ENCODE data around the gene ACOT11. TPM values are rescaled to one million over a fixed set of nuclear protein-coding genes. Genes with fewer than 3 reads are reported as not detected.

Gene ACOT11
- total RNA-seq, 1 donor from 2014 or later, result 48.9 TPM

DNA sequence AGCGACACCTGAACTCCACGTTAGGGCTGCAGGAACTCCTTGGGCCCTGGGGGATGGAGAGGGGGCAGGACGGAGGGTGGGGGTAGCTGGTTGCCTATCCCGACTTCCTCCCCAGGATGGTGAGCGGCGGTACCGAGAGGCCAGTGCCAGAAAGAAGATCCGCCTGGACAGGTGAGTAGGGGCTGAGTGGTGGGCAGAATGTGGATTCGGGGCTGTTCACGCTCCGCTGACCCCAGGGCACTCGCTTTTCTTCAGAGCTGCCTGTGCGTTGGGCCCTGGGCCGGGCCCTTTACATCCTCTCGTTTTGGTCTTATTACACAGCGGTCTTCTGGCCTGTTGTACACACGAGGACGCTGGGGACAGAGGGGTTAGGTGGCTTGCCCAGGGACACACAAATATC lies 54.5 kb downstream of the ACOT11 start:
- DNase-seq, result no peak
- intact Hi-C loops (cut with micrococcal nuclease), result no loop called here
- ATAC-seq, result no peak

DNA sequence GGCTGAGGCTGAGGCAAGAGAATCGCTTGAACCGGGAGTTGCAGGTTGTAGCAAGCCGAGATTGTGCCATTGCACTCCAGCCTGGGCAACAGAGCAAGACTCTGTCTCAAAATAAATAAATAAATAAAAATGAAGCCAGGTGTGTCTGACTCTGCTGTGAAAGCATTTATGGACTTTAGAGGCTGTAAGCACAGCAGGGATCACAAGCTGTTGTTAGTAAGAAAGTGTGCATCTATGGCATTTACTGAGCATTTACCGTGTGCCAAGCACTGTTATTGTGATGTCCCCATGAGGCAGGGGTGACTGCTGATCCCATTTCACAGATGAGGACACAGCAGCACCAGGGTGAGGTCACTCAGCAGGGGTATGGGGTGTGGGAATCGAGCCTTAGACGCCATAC lies 55.2 kb downstream of the ACOT11 start:
- no peak for DNase-seq
- intact Hi-C loops (cut with micrococcal nuclease), result no loop called here
- no peak for ATAC-seq

DNA sequence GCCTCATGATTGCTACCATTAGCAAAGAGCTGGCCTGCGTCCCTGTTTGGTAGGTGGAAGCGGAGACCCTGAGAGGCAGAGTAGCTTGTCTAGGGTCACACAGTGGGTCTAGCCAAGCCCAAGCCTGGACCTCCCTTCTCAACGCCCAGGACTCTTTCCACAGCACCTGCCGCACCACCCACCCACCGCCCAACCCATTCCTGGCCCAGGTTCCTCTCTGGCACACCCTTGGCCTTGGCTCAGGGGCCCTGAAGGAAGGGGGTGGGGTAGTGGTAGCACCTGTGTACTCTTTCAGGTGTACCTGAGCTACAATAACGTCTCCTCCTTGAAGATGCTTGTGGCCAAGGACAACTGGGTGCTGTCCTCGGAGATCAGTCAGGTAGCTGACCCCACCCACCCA lies 56.0 kb downstream of the ACOT11 start:
- ATAC-seq (peak; percentile 4), DNase-seq (no peak)
- intact Hi-C loops (cut with micrococcal nuclease), result no loop called here

DNA sequence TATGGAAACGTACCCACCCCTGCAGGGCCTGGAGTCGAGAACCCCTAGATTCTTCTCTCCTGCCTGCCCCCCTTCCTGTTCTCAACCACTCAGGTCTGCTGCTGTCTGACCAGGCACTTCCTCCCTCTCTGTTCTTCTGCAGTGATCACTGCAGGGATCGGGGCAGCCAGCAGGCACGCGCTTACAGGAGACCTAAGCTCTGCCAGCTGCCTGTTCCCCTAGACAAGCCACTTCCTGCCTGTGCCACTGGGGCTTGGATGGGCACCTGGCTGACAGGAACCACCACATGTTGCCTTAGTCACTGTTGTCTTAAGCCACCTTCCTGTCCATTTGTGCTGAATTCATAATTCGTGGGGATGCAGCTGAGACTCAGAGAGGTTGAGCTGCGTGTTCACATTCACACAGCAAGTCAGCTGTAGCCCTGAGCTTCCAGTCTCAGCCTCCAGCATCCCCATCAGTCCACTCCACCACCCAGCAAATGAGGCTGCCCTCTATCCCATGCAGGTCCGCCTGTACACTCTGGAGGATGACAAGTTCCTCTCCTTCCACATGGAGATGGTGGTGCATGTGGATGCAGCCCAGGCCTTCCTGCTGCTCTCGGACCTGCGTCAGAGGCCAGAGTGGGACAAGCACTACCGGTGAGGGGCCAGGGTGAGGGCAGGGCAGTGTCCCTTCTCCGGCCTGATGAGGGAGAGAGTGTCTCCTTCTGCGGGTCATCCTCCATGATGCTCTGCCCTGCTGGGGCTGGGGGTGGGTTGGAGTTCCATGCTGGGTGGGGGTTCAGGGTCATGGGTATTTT lies 56.7 kb downstream of the ACOT11 start:
- no peak for DNase-seq
- no peak for ATAC-seq
- intact Hi-C loops (cut with micrococcal nuclease), result no loop called here

DNA sequence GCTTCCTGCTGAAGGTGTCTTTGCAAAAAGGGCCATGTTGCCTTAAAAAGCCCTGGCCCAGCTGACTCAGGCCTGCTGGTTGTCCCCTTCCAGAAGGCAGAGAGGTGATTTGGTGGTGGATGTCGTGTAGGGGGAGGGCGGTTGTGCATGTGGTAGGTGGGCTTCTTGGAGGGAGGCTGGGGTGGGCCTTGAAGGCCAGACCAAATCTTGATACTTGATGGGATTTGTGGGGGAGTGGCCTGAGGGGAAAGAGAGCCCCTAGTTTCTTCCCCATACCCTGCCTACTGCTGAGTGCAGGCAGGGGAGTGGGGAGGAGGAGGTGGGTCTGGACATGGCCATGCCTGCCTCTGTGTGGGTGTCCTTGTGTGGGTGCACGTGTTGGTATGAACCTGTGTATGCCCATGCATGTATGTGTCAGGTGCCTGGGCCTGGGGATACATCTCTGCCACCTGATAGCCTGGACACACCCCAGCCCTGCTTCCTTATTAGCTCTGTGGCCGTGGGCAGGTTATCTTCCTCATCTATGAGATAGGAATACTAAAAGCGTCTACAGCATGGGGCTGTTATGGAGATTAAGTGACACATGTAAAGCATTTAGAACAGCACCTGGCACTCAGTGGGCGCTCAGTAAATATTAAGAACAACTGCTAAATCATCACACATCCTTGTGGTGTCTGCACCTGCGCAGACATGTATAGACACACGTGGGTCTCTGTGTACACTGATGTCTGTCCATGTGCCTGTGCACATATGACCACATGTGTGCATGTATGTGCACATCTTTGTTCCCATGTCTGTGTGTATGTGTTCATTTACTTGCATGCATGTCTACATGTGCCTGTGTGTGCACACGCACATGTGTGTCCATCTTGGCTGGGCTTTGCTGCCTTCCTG lies 58.3 kb downstream of the ACOT11 start:
- ATAC-seq (no peak), DNase-seq (no peak)
- intact Hi-C loops (cut with micrococcal nuclease), result no loop called here

DNA sequence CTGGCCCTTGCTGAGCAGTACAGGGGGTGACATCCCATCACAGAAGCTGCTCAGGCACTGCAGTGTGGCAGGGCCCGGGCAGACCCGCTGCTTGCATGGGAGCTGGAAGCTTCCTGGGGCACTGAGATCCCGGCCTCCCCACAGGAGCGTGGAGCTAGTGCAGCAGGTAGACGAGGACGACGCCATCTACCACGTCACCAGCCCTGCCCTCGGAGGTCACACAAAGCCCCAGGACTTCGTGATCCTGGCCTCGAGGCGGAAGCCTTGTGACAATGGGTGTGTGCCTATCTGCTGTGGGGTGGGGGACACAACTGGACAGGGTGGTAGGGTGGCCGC lies 58.9 kb downstream of the ACOT11 start:
- no peak for DNase-seq
- intact Hi-C loops (cut with micrococcal nuclease), result no loop called here
- no peak for ATAC-seq

DNA sequence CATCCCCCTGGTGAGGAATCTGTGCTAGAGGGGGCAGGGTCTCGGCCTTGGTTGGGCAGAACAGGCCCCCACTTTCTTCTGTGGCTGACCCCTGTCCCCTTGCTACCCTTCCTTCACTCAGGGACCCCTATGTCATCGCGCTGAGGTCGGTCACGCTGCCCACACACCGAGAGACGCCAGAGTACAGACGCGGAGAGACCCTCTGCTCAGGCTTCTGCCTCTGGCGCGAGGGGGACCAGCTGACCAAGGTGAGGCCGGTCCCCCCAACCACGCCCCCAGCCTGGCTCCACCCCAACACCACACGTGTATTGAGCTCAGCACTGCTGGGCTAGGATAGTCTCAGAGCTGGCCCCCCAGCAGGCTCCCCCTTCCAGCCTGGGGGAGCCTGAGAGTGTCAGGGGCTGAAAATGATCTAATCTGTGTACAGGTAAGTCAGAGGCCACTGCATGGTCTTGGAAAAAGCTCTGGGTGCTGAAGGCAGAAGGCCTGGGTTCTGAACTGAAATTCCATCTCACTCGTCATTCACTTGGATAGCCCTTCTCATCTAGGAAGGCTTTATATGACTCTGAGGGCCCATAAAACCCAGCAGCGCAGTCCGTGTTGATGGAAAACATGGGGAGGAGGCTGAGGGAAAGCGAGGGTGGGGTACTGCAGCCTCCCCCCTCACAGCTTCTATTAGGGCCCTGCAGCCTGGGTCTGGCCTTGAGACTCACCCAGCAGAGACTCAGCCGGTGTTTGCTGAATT lies 60.0 kb downstream of the ACOT11 start:
- intact Hi-C loops (cut with micrococcal nuclease), result no loop called here
- ATAC-seq (no peak), DNase-seq (no peak)

DNA sequence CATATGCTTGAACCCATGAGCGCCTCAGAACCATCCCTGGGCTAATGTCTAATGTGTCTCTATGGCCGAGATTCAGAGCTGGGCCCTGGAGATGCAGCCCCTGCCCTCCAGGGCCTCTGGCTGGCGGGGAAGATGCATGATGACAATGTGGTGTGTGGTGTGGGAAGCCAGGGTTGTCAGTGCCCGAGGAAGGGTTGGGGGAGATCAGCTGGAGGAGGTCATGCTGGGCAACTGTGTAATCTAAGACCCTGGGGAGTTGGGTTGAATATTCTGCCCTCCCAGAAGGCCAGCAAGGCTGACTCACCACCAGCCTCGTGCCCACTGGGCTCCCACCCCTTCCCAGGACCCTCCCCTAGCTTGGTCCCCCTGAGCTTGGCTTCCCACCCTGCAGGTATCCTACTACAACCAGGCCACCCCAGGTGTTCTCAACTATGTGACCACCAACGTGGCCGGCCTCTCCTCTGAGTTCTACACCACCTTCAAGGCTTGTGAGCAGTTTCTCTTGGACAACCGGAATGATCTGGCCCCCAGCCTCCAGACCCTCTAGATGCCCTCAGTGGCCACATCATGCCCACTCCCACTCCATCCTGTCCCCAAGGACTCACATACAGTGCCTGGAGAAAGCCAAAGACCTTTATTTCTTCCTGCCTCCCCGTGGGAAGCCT lies 60.7 kb downstream of the ACOT11 start:
- no peak for DNase-seq
- intact Hi-C loops (cut with micrococcal nuclease), result no loop called here
- no peak for ATAC-seq

DNA sequence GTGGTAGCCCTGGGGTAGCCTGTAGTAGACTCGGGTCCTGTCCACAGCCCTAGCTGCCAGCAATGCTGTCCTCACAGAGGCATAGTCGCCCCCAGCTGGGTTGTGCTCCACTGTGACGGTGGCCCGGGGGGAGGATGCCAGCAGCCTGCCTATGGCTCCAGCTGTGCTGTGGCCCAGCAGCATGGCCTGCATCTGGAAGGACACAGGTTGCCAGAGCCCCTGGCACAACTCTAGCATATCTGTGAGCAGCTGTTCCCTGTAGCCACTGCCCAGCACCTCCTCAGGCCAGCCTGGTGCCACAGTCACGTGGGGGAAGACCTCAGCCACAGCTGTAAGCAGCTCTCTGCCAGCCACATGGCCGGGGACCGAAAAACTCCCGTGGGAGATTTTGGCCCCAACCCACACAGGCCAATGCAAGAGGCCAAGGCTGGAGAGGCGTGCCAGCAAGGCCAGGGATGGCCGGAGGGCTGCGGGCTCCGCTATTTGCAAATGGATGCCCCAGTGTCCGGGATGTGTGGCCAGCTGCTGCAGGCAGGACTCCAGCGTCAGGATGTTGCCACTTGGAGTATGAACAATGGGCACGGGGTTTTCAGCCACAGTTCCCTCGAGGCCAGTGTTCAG lies 61.4 kb downstream of the ACOT11 start:
- intact Hi-C loops (cut with micrococcal nuclease), result no loop called here
- DNase-seq, result no peak
- ATAC-seq, result peak; percentile 4

DNA sequence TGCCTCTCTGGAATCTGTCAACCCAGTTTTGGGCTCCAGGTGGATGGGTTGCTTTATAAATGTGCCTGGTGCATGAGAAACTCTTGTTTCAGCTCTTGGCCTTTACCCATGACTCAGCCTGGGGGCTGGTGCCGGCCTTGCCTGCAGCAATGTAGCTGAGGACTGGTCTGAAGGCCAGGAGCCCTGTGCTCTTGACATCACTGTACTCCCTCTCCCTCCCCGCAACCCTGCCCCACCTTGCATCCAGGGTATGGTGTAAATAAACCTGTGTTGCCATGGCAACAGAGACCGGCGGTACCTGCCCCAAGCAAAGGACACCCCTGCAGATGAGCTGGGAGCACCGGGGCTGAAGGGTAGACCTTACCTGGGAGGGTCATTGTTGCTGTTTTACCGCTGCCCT lies 62.0 kb downstream of the ACOT11 start:
- no peak for DNase-seq
- intact Hi-C loops (cut with micrococcal nuclease), result no loop called here
- ATAC-seq, result no peak

DNA sequence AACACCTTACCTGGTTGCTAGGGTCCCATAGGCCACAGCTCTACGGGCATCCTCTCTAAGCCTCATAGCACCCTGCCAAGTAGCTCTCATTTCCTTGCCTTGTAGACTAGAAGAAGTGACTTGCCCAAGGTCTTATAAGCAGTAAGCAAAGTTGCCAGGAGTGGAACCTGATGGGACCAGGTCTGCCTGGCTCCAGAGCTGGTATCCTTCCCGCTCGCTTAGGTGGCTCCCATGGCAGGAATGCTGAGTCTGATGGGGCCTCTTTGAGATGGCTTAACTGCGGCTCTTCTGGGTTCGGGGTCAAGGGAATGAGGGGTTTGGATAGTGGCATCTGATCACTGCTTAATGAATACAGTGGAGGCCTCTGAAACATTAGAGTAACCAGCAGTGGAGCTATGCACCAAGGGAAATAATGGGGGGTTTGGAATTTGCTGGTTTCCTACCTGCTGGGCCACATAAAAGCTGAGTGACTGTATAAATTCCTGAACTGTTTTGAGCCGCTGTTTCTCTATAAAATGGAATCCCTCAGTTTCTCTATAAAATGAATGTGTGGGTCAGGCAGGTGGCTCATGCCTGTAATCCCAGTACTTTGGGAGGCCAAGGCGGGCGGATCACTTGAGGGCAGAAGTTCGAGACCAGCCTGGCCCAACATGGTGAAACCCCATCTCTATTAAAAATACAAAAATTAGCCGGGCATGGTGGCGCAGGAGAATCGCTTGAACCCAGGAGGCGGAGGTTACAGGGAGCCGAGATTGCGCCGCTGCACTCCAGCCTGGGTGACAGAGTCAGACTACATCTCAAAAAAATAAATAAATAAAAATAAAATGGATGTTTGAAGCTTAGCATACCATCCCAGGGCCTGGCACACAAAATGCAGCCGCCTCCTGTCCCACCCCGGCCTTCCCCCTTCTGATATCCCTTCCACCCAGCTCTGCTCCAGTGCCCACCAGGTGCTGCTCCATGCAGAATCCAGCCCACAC lies 62.9 kb downstream of the ACOT11 start:
- DNase-seq (no peak), ATAC-seq (no peak)
- intact Hi-C loops (cut with micrococcal nuclease), result no loop called here

DNA sequence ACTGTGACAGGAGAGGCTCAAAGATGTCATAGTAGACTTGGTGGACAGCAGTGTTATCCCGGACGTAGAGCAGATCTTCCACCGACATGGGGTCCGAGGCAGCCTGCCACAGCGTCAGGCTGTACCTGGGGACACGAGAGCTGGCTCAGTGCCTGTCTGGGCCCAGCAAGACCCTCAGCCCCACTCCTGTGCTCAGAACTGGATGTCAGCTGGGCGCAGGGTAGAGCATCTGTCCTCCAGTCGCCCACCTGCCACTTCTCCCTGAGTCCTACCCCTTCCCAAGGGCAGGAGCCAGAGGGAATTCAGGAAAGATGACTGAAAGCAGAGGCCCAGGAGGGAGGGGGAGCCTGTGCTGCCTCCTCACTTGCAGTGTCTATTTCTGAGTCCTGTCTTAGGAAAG lies 63.6 kb downstream of the ACOT11 start:
- intact Hi-C loops (cut with micrococcal nuclease), result no loop called here
- ATAC-seq (peak; percentile 1), DNase-seq (no peak)

DNA sequence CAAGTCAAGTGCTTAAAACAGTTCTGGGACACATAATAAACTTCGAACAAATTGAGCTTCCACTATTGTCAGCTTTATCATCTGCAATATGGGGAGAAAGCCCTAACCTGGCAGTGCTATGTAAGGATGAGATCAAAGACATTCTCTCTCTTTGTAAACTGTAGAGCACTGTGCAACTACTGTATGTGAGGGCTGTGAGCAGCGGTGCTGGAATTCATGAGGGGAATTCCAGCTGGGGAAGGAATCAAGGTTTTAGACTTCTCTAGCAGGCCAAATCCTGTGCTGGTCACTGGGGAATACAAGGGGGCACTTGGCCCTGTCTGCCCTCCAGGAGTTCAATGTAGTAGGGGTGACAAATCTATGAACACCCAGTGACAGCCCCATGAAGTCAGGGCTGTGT lies 66.0 kb downstream of the ACOT11 start:
- intact Hi-C loops (cut with micrococcal nuclease), result no loop called here
- ATAC-seq, result no peak
- DNase-seq, result no peak

DNA sequence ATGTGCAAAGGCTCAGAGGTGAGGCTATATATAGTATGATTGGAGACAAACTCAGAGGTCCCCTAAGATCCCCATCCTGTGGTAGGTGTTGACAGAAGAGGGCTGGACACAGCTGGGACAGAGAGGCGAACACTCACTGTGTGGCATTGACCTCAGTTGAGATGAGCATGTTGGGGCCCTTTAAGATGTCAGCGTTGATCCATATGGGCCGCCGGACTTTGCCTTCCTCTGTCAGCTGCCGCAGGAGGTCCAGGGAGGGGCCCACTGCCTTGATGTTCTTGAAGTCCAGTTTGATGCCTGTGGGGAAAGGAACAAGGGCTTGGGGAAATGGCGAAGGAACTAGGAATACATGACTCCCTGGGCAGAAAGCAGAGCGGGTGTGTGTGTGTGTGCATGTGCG lies 66.5 kb downstream of the ACOT11 start:
- DNase-seq, result no peak
- peak; percentile 6 for ATAC-seq
- intact Hi-C loops (cut with micrococcal nuclease), result no loop called here

DNA sequence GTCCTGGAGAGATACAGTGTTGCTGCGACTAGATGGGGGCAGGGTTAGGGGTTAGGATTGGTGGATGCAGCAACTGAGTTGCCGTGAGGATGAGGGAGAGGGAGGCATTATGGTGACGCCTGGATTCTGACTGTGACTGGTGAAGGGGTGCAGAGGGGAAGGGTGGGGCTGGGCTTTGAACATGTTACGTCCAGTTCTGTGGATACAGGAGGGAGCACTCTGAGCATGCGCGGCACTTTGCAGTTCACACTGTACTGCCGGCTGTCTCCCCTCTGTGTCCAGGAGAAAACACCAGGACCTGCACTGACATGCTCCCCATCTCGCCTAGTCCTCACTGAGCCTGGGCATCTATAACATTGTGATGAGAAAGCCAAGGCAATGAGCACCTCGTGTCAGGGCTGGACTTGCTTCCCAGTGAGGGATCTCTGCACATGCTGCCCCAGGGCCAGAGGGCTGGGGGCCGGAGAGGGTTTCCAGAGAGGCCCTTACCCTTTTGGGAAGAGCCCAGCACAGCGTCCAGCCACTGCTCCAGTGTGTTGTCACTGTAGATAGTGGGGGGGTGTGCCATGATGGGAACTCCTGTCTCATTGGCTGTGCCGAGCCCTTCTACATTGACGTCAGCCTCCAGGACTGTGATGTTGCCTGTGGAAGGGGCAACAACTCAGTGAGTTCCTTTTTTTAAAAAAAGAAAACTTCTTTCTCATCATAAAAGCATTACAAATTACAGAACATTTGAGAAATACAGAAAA lies 67.7 kb downstream of the ACOT11 start:
- ATAC-seq (peak; percentile 47), DNase-seq (no peak)
- intact Hi-C loops (cut with micrococcal nuclease), result no loop called here

DNA sequence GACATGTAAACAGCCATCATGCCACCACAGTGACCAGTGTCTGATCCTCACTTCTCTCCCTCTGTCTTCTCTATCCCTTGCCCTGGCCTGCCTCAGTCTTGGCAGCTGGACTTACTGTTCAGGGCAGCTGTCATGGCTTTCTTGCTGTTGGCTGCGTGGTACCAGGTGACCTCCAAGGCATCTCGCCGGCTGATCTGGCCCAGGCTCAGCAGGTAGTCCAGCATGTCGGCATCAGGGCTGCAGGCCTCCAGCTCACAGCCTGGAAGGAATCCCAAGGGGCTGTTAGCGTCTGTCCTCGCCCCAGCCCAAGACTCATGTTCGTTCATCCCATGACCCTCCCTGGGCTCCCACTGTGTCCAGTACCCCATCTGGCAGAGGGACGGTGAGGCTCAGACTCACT lies 71.7 kb downstream of the ACOT11 start:
- ATAC-seq (no peak), DNase-seq (no peak)
- intact Hi-C loops (cut with micrococcal nuclease), result no loop called here

Data from left ventricle myocardium superior (tissue), 1 donor.